Inferior parietal cortex (tissue), 1 donor: ENCODE results near the gene TMEM212.

Source experiments
- DNase-seq: peaks from one replicate; pipeline ENCODE4 v3.0.0-alpha.2; 2016; ENCODE audit errors: extremely low spot score

TMEM212 gene

DNA sequence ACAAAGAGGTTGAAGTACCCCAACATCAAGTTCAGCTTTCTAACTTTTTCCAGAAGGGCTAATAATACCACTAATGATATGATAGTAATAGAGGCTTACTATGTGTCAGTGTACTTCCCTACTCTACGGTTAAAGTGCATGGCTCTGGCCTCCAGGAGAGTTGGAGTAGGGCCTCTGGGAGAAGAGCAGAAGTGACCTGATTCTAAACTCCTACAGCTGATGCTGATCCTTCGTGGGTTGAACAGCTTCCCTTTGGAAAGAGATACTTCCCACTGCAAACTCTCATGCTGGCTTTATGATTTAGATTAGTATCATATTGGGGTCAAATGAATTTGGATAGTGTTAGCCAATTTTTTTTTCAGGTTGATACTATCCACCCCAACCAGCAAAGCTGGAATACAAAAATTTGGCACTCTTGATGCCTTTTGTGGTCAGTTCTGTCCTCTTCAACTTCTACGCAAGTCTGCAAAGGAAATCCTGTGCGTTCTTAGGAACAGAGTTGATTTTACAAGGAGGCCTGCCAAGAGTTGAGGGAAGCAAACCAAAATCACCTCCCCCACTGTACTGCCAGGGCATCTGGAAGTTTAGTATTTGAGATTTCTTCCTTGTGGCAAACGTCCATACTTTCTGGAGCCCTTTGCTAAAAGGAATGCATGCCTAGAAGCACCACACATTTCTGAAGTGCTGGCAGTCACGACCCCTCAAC lies 17.8 kb downstream of the TMEM212 start:
- DNase-seq, result no peak

GRCh38 chr3:171862392-171862791 lies 19.2 kb downstream of the TMEM212 start:
- DNase-seq, result no peak

GRCh38 chr3:171862993-171863521 lies 19.9 kb downstream of the TMEM212 start:
- DNase-seq, result no peak

GRCh38 chr3:171863920-171864319 lies 20.8 kb downstream of the TMEM212 start:
- DNase-seq, result no peak

- DNase-seq, result no peak
Observed at GRCh38 chr3:171865191-171865865, 22.2 kb downstream of the TMEM212 start.

- no peak for DNase-seq
Observed at GRCh38 chr3:171867981-171868380, 24.8 kb downstream of the TMEM212 start.

DNA sequence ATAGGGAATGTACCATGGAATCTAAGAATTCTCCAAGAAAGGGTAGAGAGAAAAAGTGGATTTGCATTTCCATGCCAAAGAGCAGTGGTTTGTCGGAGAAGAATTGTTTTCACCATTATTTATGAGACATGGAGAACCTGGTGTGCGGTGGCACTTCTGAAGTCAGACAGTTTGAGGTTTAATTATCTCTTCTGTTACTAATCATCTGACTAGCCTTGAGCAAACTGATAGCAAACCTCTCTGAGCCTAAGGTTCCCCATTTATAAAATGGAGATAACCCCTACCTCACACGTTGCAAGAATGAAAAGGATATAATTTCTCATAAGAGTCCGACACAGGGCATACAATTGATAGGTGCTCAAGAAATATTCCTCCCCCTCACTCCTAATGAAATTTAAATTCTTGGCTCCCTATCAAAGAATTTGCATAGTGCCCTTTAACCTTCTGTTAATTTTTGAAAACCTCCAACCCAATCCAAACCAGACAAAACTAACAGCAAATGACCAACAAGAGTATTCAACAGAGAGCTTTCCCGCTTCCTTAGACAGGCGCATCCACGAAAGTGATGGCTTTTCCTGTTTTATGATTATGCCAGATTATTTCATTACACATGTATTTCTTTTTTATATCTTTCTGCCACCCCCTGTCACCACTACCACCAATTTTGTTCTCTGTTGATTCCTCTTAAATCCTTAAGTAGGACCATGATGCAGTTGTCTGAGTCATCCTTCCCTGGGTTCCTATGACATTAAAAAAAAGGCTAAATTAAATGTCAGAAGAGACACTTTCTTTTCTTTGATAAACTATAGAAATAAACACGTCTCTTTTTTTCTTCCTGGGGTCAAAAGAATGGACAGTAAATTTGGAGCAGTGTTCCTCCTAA lies 28.5 kb downstream of the TMEM212 start:
- DNase-seq, result no peak

- DNase-seq, result no peak
Observed at GRCh38 chr3:171873580-171873979, 30.4 kb downstream of the TMEM212 start.

GRCh38 chr3:171874251-171874681 lies 31.1 kb downstream of the TMEM212 start:
- no peak for DNase-seq

DNA sequence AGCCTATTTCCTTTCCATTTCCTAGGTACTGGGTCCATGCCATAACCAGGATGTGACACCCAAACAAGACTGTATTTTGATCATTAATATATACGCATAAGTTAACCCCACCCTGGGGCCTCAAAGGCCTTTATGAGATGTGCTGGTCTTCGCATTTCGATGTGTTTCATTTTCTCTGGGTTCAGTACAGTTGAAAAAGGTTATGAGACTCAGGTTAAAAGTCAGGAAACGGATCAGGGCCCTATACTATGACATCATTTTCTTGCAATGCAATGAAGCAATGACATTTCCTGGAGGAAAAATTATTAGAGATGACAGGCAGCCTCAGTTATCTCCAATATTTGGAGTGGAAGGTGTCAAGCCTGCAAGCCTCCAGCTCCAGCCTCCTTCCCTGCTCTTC lies 31.7 kb downstream of the TMEM212 start:
- no peak for DNase-seq

GRCh38 chr3:171875923-171876412 lies 32.8 kb downstream of the TMEM212 start:
- DNase-seq, result no peak

GRCh38 chr3:171876680-171877147 lies 33.6 kb downstream of the TMEM212 start:
- DNase-seq, result no peak

GRCh38 chr3:171878461-171879225 lies 35.5 kb downstream of the TMEM212 start:
- DNase-seq, result peak; percentile 38

- no peak for DNase-seq
Observed at GRCh38 chr3:171879472-171879871, 36.3 kb downstream of the TMEM212 start.

GRCh38 chr3:171880101-171880870 lies 37.1 kb downstream of the TMEM212 start:
- DNase-seq, result no peak

DNA sequence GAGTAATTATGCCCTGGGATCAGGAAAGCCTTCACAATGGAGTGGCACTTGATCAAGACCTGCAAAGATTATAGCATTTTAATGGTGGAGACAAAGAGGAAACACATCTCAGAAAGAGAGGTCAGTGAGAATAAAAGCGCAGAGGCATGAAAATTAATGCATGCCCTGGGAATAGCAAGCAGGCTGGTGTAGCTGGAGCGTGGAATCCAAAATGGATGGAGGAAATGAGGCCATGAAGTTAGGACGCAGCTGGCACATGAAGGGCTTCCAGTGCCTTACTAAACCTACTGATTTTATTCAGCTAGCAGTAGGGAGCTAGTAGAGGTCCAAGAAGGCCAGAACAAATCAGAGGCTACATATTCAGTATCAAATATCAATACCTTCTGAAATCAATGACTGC lies 38.1 kb downstream of the TMEM212 start:
- DNase-seq, result no peak

GRCh38 chr3:171883257-171883892 lies 40.2 kb downstream of the TMEM212 start:
- no peak for DNase-seq

DNA sequence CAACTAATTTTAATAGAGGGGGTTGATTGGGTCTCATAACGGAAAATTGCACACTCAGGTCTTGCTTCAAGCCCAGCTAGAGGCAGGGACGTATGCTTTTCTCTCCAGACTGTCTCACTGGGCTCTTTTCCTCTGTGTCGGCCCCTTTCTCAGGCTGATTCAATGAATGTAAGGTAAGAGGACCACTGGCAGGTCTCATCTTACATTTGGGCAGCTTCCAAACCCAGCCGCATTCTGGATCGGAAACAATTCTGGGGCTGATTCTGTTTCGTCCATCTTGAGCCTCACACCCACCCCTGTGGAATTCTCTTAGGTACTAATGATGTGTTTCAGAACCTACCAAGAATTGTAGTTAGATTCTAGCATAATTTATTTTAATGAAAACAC lies 40.7 kb downstream of the TMEM212 start:
- DNase-seq, result no peak

DNA sequence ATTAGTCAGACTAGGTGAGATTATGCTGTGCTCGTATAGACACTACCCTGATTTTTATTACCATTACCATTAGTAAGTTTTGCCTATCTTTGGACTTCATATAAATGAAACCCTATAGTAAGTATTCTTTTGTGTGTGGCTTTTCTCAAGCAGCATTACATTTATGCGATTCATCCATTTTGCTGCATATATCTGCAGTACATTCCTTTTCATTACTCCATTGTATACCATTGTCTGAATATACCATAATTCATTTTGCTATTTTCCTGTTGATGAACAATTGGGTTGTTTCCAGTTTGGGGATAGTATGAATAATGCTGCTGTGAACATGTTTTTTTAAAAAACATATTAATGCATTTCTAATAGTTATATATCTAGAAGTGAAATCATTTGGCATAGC lies 45.3 kb downstream of the TMEM212 start:
- DNase-seq, result no peak

DNA sequence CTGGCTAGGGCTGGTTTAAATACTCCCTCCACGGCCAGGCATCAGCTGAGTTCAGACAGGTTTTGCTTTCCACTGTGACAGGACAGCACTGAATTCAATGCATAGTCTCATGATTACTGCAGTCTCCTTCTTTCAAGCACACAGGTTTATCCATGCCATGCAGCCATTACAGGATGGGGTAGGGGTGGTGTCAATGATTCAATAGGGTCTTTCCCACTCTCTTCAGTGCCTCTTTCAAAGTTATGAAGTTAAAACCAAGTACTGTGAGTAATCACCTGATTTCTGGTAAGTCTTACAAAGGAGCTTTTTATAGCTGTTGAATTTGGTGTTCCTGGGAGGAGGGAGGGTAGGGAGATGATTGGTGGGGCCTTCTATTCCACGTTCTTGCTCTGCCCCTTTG lies 47.2 kb downstream of the TMEM212 start:
- DNase-seq, result no peak
